GM12878 (cell line): Measurements from ENCODE around the gene MYO16. TPM values are rescaled to one million over a fixed set of nuclear protein-coding genes. Genes with fewer than 3 reads are reported as not detected.

Experiments
- ATAC-seq: fragments of 200-7000 bp; cut with Tn5 transposase; 3 replicates; pipeline ENCODE4 v1.9.1; 2020; ENCODE audit warnings: mild to moderate bottlenecking, moderate library complexity
- BruUV-seq: library from RNA; stranded (reverse); fragments of 400-500 nt; replicated peaks from 2 replicates; lab custom pipeline; 2021; lab: Mats Ljungman, UMichigan
- CTCF ChIA-PET: fragments of 300-600 bp; sonication (Branson Sonifier 250); formaldehyde crosslinking; extraction: SDS; loops from one replicate; lab custom pipeline; 2021; ENCODE audit warnings: inconsistent platforms; lab: Yijun Ruan, JAX
- POLR2A ChIA-PET: fragments of 350-600 bp; formaldehyde crosslinking; extraction: SDS; loops from one replicate; lab custom pipeline; 2021; ENCODE audit warnings: inconsistent platforms; lab: Charles Lee
- RAD21 ChIA-PET: fragments of 300-600 bp; sonication (Branson Sonifier 250); formaldehyde crosslinking; loops from one replicate; lab custom pipeline; 2023; ENCODE audit warnings: antibody characterized with exemption; ENCODE audit not compliant: unreplicated experiment; lab: Charles Lee
- SMC1A ChIA-PET: fragments of 300-600 bp; sonication (Branson Sonifier 250); formaldehyde crosslinking; loops from one replicate; lab custom pipeline; 2023; ENCODE audit not compliant: unreplicated experiment, uncharacterized antibody; lab: Charles Lee
- DNase-seq: peaks from one replicate; pipeline ENCODE4 v3.0.0-alpha.2; 2011; ENCODE audit warnings: low read depth, low spot score
- FAIRE-seq: peaks from 3 replicates; lab custom pipeline; 2011; peaks lifted over from hg19 to GRCh38; lab: Jason Lieb, UNC
- H2AFZ ChIP-seq: 2 replicates; pipeline ENCODE4 v1.6.0; 2011; ENCODE audit warnings: low read depth, low read length, control low read depth; ENCODE audit not compliant: control insufficient read depth
- H3K27ac ChIP-seq: 2 replicates; pipeline ENCODE4 v1.5.1; 2011; ENCODE audit warnings: control low read depth; ENCODE audit not compliant: control insufficient read depth, insufficient read depth
- H3K27me3 ChIP-seq, 2 experiments: replicated peaks in 1 of 2; 2 replicates each; pipeline versions ENCODE4 v1.6.0 to v1.6.1; 2011; ENCODE audit warnings: low read length in 1 of 2; ENCODE audit not compliant: control insufficient read depth in 2 of 2, insufficient read depth in 2 of 2
- H3K36me3 ChIP-seq, 2 experiments: 2 replicates each; pipeline ENCODE4 v1.5.1; 2011; ENCODE audit warnings: low read length in 1 of 2; ENCODE audit not compliant: control insufficient read depth in 2 of 2, insufficient read depth in 2 of 2
- H3K4me1 ChIP-seq: 2 replicates; pipeline ENCODE4 v1.6.1; 2011; ENCODE audit warnings: mild to moderate bottlenecking, low read length, moderate library complexity, mixed read lengths; ENCODE audit not compliant: control insufficient read depth, insufficient read depth
- H3K4me2 ChIP-seq: 2 replicates; pipeline ENCODE4 v1.6.0; 2011; ENCODE audit warnings: control low read depth; ENCODE audit not compliant: control insufficient read depth, insufficient read depth
- H3K4me3 ChIP-seq: fragments of 200-600 bp; sonication (generic); 2 replicates; pipeline ENCODE4 v1.5.1; 2016
- H3K79me2 ChIP-seq: 2 replicates; pipeline ENCODE4 v1.6.0; 2011; ENCODE audit warnings: low read length; ENCODE audit not compliant: control insufficient read depth, insufficient read depth
- H3K9ac ChIP-seq: 2 replicates; pipeline ENCODE4 v1.8.0; 2011; ENCODE audit warnings: low read length, control low read depth, mixed read lengths; ENCODE audit not compliant: control insufficient read depth, insufficient read depth
- H3K9me3 ChIP-seq: replicated peaks from 3 replicates; pipeline ENCODE4 v1.5.1; 2011; ENCODE audit warnings: mild to moderate bottlenecking, low read length; ENCODE audit not compliant: control insufficient read depth, insufficient read depth
- H4K20me1 ChIP-seq: 2 replicates; pipeline ENCODE4 v1.6.0; 2011; ENCODE audit not compliant: control insufficient read depth, insufficient read depth
- ESRRA ChIP-seq: IDR thresholded peaks from 2 replicates; pipeline ENCODE4 v1.6.1; 2012; ENCODE audit warnings: mild to moderate bottlenecking, low read length, improper control_type of control experiment
- MTA2 ChIP-seq: fragments of 450-650 bp; IDR thresholded peaks from 2 replicates; pipeline ENCODE4 v1.6.1; 2016; ENCODE audit warnings: low read depth, mild to moderate bottlenecking, moderate library complexity
- NFXL1 ChIP-seq: fragments of 450-650 bp; IDR thresholded peaks from 2 replicates; pipeline ENCODE4 v1.6.1; 2017; ENCODE audit warnings: antibody characterized with exemption, mild to moderate bottlenecking, borderline replicate concordance
- PBX3 ChIP-seq: IDR thresholded peaks from 2 replicates; pipeline ENCODE4 v1.6.1; 2011; ENCODE audit warnings: mild to moderate bottlenecking, low read depth, low read length, moderate library complexity; ENCODE audit not compliant: insufficient replicate concordance
- POLR2AphosphoS2 ChIP-seq: IDR thresholded peaks from 2 replicates; pipeline ENCODE4 v1.6.1; 2011; ENCODE audit warnings: low read depth, mild to moderate bottlenecking, low read length, improper control_type of control experiment, moderate library complexity
- RAD51 ChIP-seq: fragments of 450-650 bp; IDR thresholded peaks from 2 replicates; pipeline ENCODE4 v1.6.1; 2016; ENCODE audit warnings: moderate library complexity, mild to moderate bottlenecking, inconsistent platforms
- RB1 ChIP-seq: fragments of 450-650 bp; formaldehyde crosslinking; IDR thresholded peaks from 2 replicates; pipeline ENCODE4 v1.6.1; 2017; ENCODE audit warnings: mild to moderate bottlenecking, borderline replicate concordance
- SMARCA5 ChIP-seq: fragments of 450-650 bp; IDR thresholded peaks from 2 replicates; pipeline ENCODE4 v1.6.1; 2017; ENCODE audit warnings: mild to moderate bottlenecking
- TBL1XR1 ChIP-seq: IDR thresholded peaks from 2 replicates; pipeline ENCODE4 v1.6.1; 2012; ENCODE audit warnings: low read depth, low read length, improper control_type of control experiment
- ZBTB11 ChIP-seq: fragments of 450-650 bp; formaldehyde crosslinking; IDR thresholded peaks from 2 replicates; pipeline ENCODE4 v1.5.0; 2022; ENCODE audit warnings: mild to moderate bottlenecking, missing genetic modification characterization
- ZBTB4 ChIP-seq: fragments of 450-650 bp; formaldehyde crosslinking; IDR thresholded peaks from 2 replicates; pipeline ENCODE4 v1.4.0; 2022; ENCODE audit warnings: mild to moderate bottlenecking, moderate library complexity
- ZNF207 ChIP-seq: fragments of 450-650 bp; IDR thresholded peaks from 2 replicates; pipeline ENCODE4 v1.6.1; 2014; ENCODE audit warnings: antibody characterized with exemption, mild to moderate bottlenecking, borderline replicate concordance
- ZNF592 ChIP-seq: fragments of 450-650 bp; IDR thresholded peaks from 2 replicates; pipeline ENCODE4 v1.6.1; 2017; ENCODE audit warnings: mild to moderate bottlenecking, moderate library complexity
- WGBS: methylation state at CpG from one replicate; pipeline ENCODE4 v1.1.6; 2016; ENCODE audit warnings: low lambda C conversion rate; ENCODE audit not compliant: insufficient replicate concordance, insufficient coverage; ENCODE audit errors: missing lambda C conversion rate; 5-methylcytosine and 5-hydroxymethylcytosine counted together
- in situ Hi-C: fragments of 300-500 bp; cut with MboI; formaldehyde crosslinking; loops from 9 replicates; pipeline ENCODE4 v1.14.3; 2018; ENCODE audit warnings: mixed read lengths
- intact Hi-C: fragments of 100-400 bp; cut with micrococcal nuclease; formaldehyde crosslinking; loops from one replicate; pipeline ENCODE4 v1.14.2; 2022; ENCODE audit not compliant: unreplicated experiment
- polyA plus RNA-seq, 11 experiments: library from polyadenylated mRNA; depleted of rRNA in 4 of 11; unstranded in 6 of 11; stranded (reverse) in 5 of 11; fragments of >200 nt; fragmentation: Nextera tagmentation in 4 of 11; fragmentation: Illumina TruSeq in 1 of 11; extraction: Ambion mirVana in 4 of 11; extraction: Trizol in 1 of 11; gene quantifications; 1 replicate in 1 of 11; 2 replicates in 10 of 11; pipeline versions ENCODE4 v1.2.1 to v1.2.3, GENCODE V29; 2011 to 2016; ENCODE audit warnings: inconsistent platforms in 2 of 11, missing spikeins in 2 of 11, low read depth in 1 of 11
- total RNA-seq, 4 experiments: library from RNA; depleted of rRNA in 3 of 4; stranded (reverse); fragments of >200 nt in 3 of 4; fragmentation: Illumina TruSeq in 1 of 4; extraction: Trizol in 1 of 4; gene quantifications; 2 replicates each; pipeline versions ENCODE4 v1.2.1 to v1.2.3, GENCODE V29; 2013 to 2021

MYO16 gene
- total and polyA plus RNA-seq, 10 of the 15 experiments (the other 5 are each of a cell fraction or from before 2014, with no cell fraction given), result under 0.01 to 1.7 (median 0.05) TPM; not detected in 4

GRCh38 chr13:108858676-108859075, 229.3 kb downstream of the MYO16 start:
- H3K9ac ChIP-seq, result no peak overlapping the region
- WGBS, result 64% methylated on average over 5 of the region's 5 CpGs
- H3K9me3 ChIP-seq, result no peaks in the 10 kb centered on the region
- ChIA-PET SMC1A (no interaction called here), CTCF (no interaction called here), RAD21 (no interaction called here), POLR2A (no interaction called here)
- in situ Hi-C loops, result no loop called here
- no peaks in the 10 kb centered on the region for H3K36me3 ChIP-seq
- BruUV-seq, result no TSS peak
- no peak overlapping the region for H3K27ac ChIP-seq
- no peaks in the 10 kb centered on the region for H4K20me1 ChIP-seq
- no peak overlapping the region for H2AFZ ChIP-seq
- FAIRE-seq (no peak), ATAC-seq (no peak), DNase-seq (no peak)
- no peaks in the 10 kb centered on the region for H3K27me3 ChIP-seq
- H3K79me2 ChIP-seq, result no peaks in the 10 kb centered on the region
- no peaks in the 10 kb centered on the region for H3K4me1 ChIP-seq
- intact Hi-C loops, result no loop called here
- no peak overlapping the region for H3K4me2 ChIP-seq
- no peak overlapping the region for H3K4me3 ChIP-seq
- TF ChIP-seq NFXL1, result no peak
- TF ChIP-seq ZNF207, result no peak
- TF ChIP-seq ZNF592, result no peak
- TF ChIP-seq MTA2, result no peak
- no peak for TF ChIP-seq TBL1XR1
- no peak for TF ChIP-seq SMARCA5
- no peak for TF ChIP-seq PBX3
- TF ChIP-seq ZBTB4 (CRISPR knock-in tag), result no peak
- no peak for TF ChIP-seq RAD51
- TF ChIP-seq ZBTB11 (CRISPR knock-in tag), result no peak
- no peak for TF ChIP-seq POLR2AphosphoS2
- no peak for TF ChIP-seq RB1
- no peak for TF ChIP-seq ESRRA
